MM.1S (cell line): Measurements from ENCODE around the gene FBN3.

ENCODE experiments used
- DNase-seq: peaks from one replicate; pipeline ENCODE4 v3.0.0-alpha.2; 2015
- H2AFZ ChIP-seq: fragments of 300-600 bp; sonication (generic); 2 replicates; pipeline ENCODE4 v1.6.0; 2016; ENCODE audit warnings: antibody characterized with exemption, low read length
- H3F3A ChIP-seq: fragments of 300-600 bp; sonication (generic); 2 replicates; pipeline ENCODE4 v1.6.1; 2016; ENCODE audit warnings: mild to moderate bottlenecking, antibody characterized with exemption, low read length, moderate library complexity, mixed read lengths; ENCODE audit not compliant: insufficient read depth
- H3K27ac ChIP-seq: fragments of 300-600 bp; sonication (generic); 2 replicates; pipeline ENCODE4 v1.5.1; 2016; ENCODE audit warnings: mild to moderate bottlenecking, low read length
- H3K27me3 ChIP-seq: fragments of 300-600 bp; sonication (generic); replicated peaks from 2 replicates; pipeline ENCODE4 v1.6.0; 2016; ENCODE audit warnings: low read length; ENCODE audit not compliant: insufficient read depth
- H3K36me3 ChIP-seq: fragments of 300-600 bp; sonication (generic); replicated peaks from 2 replicates; pipeline ENCODE4 v1.6.1; 2016; ENCODE audit warnings: mild to moderate bottlenecking, low read length, mixed read lengths; ENCODE audit not compliant: insufficient read depth
- H3K4me1 ChIP-seq: fragments of 300-600 bp; sonication (generic); 2 replicates; pipeline ENCODE4 v1.6.1; 2016; ENCODE audit warnings: low read length, mixed read lengths
- H3K4me2 ChIP-seq: fragments of 300-600 bp; sonication (generic); 2 replicates; pipeline ENCODE4 v1.6.0; 2016; ENCODE audit warnings: low read depth, low read length
- H3K4me3 ChIP-seq: fragments of 300-600 bp; sonication (generic); 2 replicates; pipeline ENCODE4 v1.5.1; 2016; ENCODE audit warnings: low read length, mixed read lengths
- H3K79me2 ChIP-seq: fragments of 300-600 bp; sonication (generic); 2 replicates; pipeline ENCODE4 v1.6.1; 2016; ENCODE audit warnings: mixed run types, low read length, mixed read lengths
- H3K9ac ChIP-seq: fragments of 300-600 bp; sonication (generic); 2 replicates; pipeline ENCODE4 v1.6.1; 2016; ENCODE audit warnings: low read length, mixed read lengths
- H3K9me2 ChIP-seq: fragments of 300-600 bp; sonication (generic); replicated peaks from 2 replicates; pipeline ENCODE4 v1.6.1; 2016; ENCODE audit warnings: mild to moderate bottlenecking, low read length, mixed read lengths; ENCODE audit not compliant: insufficient read depth
- H3K9me3 ChIP-seq: fragments of 300-600 bp; sonication (generic); replicated peaks from 2 replicates; pipeline ENCODE4 v1.6.1; 2016; ENCODE audit warnings: mild to moderate bottlenecking, low read length, mixed read lengths; ENCODE audit not compliant: insufficient read depth
- H4K20me1 ChIP-seq: fragments of 300-600 bp; sonication (generic); 2 replicates; pipeline ENCODE4 v1.6.1; 2016; ENCODE audit warnings: mild to moderate bottlenecking, low read length, moderate library complexity, mixed read lengths; ENCODE audit not compliant: insufficient read depth
- CTCF ChIP-seq: fragments of 300-600 bp; sonication (generic); IDR thresholded peaks from 2 replicates; pipeline ENCODE4 v1.5.1; 2016; ENCODE audit warnings: antibody characterized with exemption, low read length, mixed read lengths
- EZH2 ChIP-seq: fragments of 300-600 bp; sonication (generic); optimal IDR thresholded peaks from 2 replicates; pipeline ENCODE3; 2017; ENCODE audit warnings: low read depth, mild to moderate bottlenecking, antibody characterized with exemption, low read length, mixed read lengths
- EZH2phosphoT487 ChIP-seq: fragments of 300-600 bp; sonication (generic); IDR thresholded peaks from 2 replicates; pipeline ENCODE4 v1.6.1; 2018; ENCODE audit warnings: antibody characterized with exemption, low read length

FBN3 gene

DNA sequence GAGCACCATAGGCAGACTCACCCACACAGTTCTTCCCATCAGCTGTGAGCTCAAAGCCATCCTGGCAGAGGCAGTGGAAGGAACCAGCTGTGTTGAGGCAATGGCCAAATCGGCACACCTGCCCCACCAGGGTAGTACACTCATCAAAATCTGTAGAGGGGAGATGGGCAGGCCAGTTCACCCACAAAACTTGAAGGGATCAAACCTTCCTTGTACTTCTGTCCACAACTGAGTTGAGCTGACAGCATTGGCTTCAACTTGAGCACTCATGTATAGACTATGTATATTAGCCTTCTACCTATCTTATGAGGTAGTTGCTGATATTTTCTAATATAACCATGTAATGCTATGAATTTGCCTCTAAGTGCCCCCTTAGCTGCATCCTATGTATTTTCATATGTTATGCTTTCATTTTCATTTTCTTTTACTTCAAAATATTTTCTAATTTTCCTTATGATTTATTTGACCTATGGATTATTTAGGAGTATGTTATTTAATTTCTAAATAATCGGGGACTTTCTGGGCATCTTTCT is 54.0 kb downstream of the FBN3 start:
- Histone ChIP-seq H3K4me3 (no peak overlapping the region), H3K79me2 (no peaks in the 10 kb centered on the region), H3K9ac (no peak overlapping the region), H3K9me3 (0 out of 2 replicates have a peak, but pooled peaks cover 5% of the 10 kb centered on the region), H3K27me3 (peaks cover 68% of the 10 kb centered on the region), H3F3A (no peaks in the 10 kb centered on the region), H2AFZ (no peak overlapping the region), H4K20me1 (no peaks in the 10 kb centered on the region), H3K9me2 (no peaks in the 10 kb centered on the region), H3K27ac (no peak overlapping the region), H3K36me3 (no peaks in the 10 kb centered on the region), H3K4me2 (no peak overlapping the region), H3K4me1 (no peaks in the 10 kb centered on the region)
- DNase-seq, result no peak
- TF ChIP-seq CTCF (no peak), EZH2 (no peak), EZH2phosphoT487 (no peak)

DNA sequence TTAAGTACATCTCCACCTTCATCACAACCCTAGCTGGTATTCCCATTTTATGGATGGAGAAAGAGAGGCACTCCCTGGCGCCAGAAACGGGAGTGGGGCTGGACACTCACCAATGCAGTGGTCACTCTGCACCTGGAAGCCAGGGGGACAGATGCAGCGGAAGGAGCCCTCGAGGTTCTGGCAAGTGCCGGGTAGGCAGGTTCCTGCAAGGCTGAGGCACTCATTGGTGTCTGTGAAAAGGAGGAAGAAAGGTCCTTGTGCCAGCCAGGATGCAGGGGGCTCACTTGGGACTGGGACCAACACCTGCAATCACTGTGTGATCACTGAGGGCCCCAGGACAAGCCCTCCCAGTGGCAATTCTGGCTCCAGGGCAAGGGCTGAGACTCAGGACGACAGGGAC is 55.1 kb downstream of the FBN3 start:
- no peak for TF ChIP-seq CTCF
- H3K36me3 ChIP-seq, result no peaks in the 10 kb centered on the region
- no peaks in the 10 kb centered on the region for H3K4me1 ChIP-seq
- no peaks in the 10 kb centered on the region for H3F3A ChIP-seq
- peaks cover 59% of the 10 kb centered on the region for H3K27me3 ChIP-seq
- no peak overlapping the region for H3K4me2 ChIP-seq
- no peaks in the 10 kb centered on the region for H3K9me2 ChIP-seq
- H2AFZ ChIP-seq, result no peak overlapping the region
- 0 out of 2 replicates have a peak, but pooled peaks cover 5% of the 10 kb centered on the region for H3K9me3 ChIP-seq
- H3K4me3 ChIP-seq, result no peak overlapping the region
- H3K9ac ChIP-seq, result no peak overlapping the region
- no peak overlapping the region for H3K27ac ChIP-seq
- no peak for DNase-seq
- no peaks in the 10 kb centered on the region for H4K20me1 ChIP-seq
- no peaks in the 10 kb centered on the region for H3K79me2 ChIP-seq

- H4K20me1 ChIP-seq, result no peaks in the 10 kb centered on the region
- H3K4me3 ChIP-seq, result no peak overlapping the region
- H3K27me3 ChIP-seq, result peaks cover 54% of the 10 kb centered on the region
- TF ChIP-seq EZH2, result no peak
- TF ChIP-seq EZH2phosphoT487, result no peak
- no peak for TF ChIP-seq CTCF
- H3K9me3 ChIP-seq, result 0 out of 2 replicates have a peak, but pooled peaks cover 5% of the 10 kb centered on the region
- no peaks in the 10 kb centered on the region for H3K36me3 ChIP-seq
- H3K27ac ChIP-seq, result no peak overlapping the region
- DNase-seq, result no peak
- no peaks in the 10 kb centered on the region for H3K4me1 ChIP-seq
- no peaks in the 10 kb centered on the region for H3K9me2 ChIP-seq
- no peak overlapping the region for H2AFZ ChIP-seq
- no peak overlapping the region for H3K9ac ChIP-seq
- no peak overlapping the region for H3K4me2 ChIP-seq
- no peaks in the 10 kb centered on the region for H3K79me2 ChIP-seq
- no peaks in the 10 kb centered on the region for H3F3A ChIP-seq
Observed at GRCh38 chr19:8093740-8094139, 55.7 kb downstream of the FBN3 start.
